IMR-90 (cell line): ENCODE data around the gene GPR39. TPM values are rescaled to one million over a fixed set of nuclear protein-coding genes. Genes with fewer than 3 reads are reported as not detected.

Experiments used
- ATAC-seq: fragments of 200-7000 bp; cut with Tn5 transposase; 2 replicates; pipeline ENCODE4 v1.9.1; 2020; ENCODE audit warnings: low read depth, mild to moderate bottlenecking, moderate library complexity
- BruUV-seq: library from RNA; stranded (reverse); fragments of 400-500 nt; replicated peaks from 2 replicates; lab custom pipeline; 2021; lab: Mats Ljungman, UMichigan
- CTCF ChIA-PET: fragments of 300-600 bp; formaldehyde crosslinking; extraction: SDS; loops from one replicate; lab custom pipeline; 2021; ENCODE audit warnings: antibody characterized with exemption; lab: Yijun Ruan, JAX
- POLR2A ChIA-PET: fragments of 300-600 bp; sonication (Branson Sonifier 250); formaldehyde crosslinking; loops from one replicate; lab custom pipeline; 2022; ENCODE audit warnings: antibody characterized with exemption; ENCODE audit not compliant: unreplicated experiment; lab: Charles Lee
- DNase-seq: peaks from one replicate; pipeline ENCODE4 v3.0.0; 2013
- H2AFZ ChIP-seq: replicated peaks from 2 replicates; pipeline ENCODE3; 2013; ENCODE audit warnings: low read length, mild to moderate bottlenecking; ENCODE audit not compliant: poor library complexity
- H2AK5ac ChIP-seq: 2 replicates; pipeline ENCODE4 v1.6.1; 2013; ENCODE audit warnings: low read depth, low read length, inconsistent platforms
- H2AK9ac ChIP-seq: replicated peaks from 2 replicates; pipeline ENCODE3; 2013; ENCODE audit warnings: mild to moderate bottlenecking, low read depth, low read length, moderate library complexity; ENCODE audit not compliant: poor library complexity
- H2BK120ac ChIP-seq: 2 replicates; pipeline ENCODE4 v1.6.1; 2013; ENCODE audit warnings: low read depth, low read length, inconsistent platforms
- H2BK15ac ChIP-seq: 3 replicates; pipeline ENCODE4 v1.6.1; 2013; ENCODE audit warnings: low read depth, low read length, inconsistent platforms
- H2BK20ac ChIP-seq: 2 replicates; pipeline ENCODE4 v1.6.1; 2013; ENCODE audit warnings: low read depth, mild to moderate bottlenecking, inconsistent platforms, low read length, moderate library complexity
- H2BK5ac ChIP-seq: 2 replicates; pipeline ENCODE4 v1.6.1; 2013; ENCODE audit warnings: mild to moderate bottlenecking, low read depth, low read length, inconsistent platforms; ENCODE audit not compliant: poor library complexity, severe bottlenecking
- H3K14ac ChIP-seq: replicated peaks from 2 replicates; pipeline ENCODE4 v1.6.1; 2013; ENCODE audit warnings: low read depth, low read length, inconsistent platforms
- H3K18ac ChIP-seq: 2 replicates; pipeline ENCODE4 v1.6.1; 2013; ENCODE audit warnings: low read depth, low read length, control low read depth
- H3K23ac ChIP-seq: 2 replicates; pipeline ENCODE4 v1.6.1; 2013; ENCODE audit warnings: low read depth, low read length, inconsistent platforms
- H3K27ac ChIP-seq: 2 replicates; pipeline ENCODE4 v1.5.1; 2013; ENCODE audit warnings: mild to moderate bottlenecking, control low read depth, low read length; ENCODE audit not compliant: insufficient read depth
- H3K27me3 ChIP-seq: 2 replicates; pipeline ENCODE4 v1.6.1; 2013; ENCODE audit warnings: low read length; ENCODE audit not compliant: control insufficient read depth, insufficient read depth
- H3K36me3 ChIP-seq: 2 replicates; pipeline ENCODE4 v1.6.1; 2013; ENCODE audit warnings: low read length, mixed read lengths; ENCODE audit not compliant: control insufficient read depth, insufficient read depth
- H3K4ac ChIP-seq: 2 replicates; pipeline ENCODE4 v1.6.1; 2013; ENCODE audit warnings: low read depth, low read length, inconsistent platforms
- H3K4me1 ChIP-seq: 2 replicates; pipeline ENCODE4 v1.6.1; 2013; ENCODE audit warnings: low read length, mixed read lengths; ENCODE audit not compliant: control insufficient read depth, insufficient read depth
- H3K4me2 ChIP-seq: 2 replicates; pipeline ENCODE4 v1.6.1; 2013; ENCODE audit warnings: low read depth, mild to moderate bottlenecking, control low read depth, low read length, moderate library complexity
- H3K4me3 ChIP-seq: 2 replicates; pipeline ENCODE4 v1.5.1; 2013; ENCODE audit warnings: low read depth, mild to moderate bottlenecking, control low read depth, low read length, moderate library complexity; ENCODE audit not compliant: insufficient read depth
- H3K56ac ChIP-seq: 2 replicates; pipeline ENCODE4 v1.6.1; 2013; ENCODE audit warnings: low read length, inconsistent platforms; ENCODE audit not compliant: insufficient read depth; ENCODE audit errors: extremely low read depth
- H3K79me1 ChIP-seq, 2 experiments: 2 replicates each; pipeline ENCODE4 v1.6.1; 2013; ENCODE audit warnings: low read length in 2 of 2, inconsistent platforms in 1 of 2, low read depth in 1 of 2
- H3K9ac ChIP-seq: 2 replicates; pipeline ENCODE4 v1.6.1; 2013; ENCODE audit warnings: low read depth, low read length, control low read depth
- H3K9me1 ChIP-seq: 2 replicates; pipeline ENCODE4 v1.6.1; 2013; ENCODE audit warnings: low read length, inconsistent platforms; ENCODE audit not compliant: insufficient read depth
- H3K9me3 ChIP-seq: 2 replicates; pipeline ENCODE4 v1.6.1; 2013; ENCODE audit warnings: low read length; ENCODE audit not compliant: control insufficient read depth, insufficient read depth
- H4K20me1 ChIP-seq: 2 replicates; pipeline ENCODE4 v1.6.1; 2013; ENCODE audit warnings: low read length, inconsistent platforms; ENCODE audit not compliant: insufficient read depth
- H4K5ac ChIP-seq: 2 replicates; pipeline ENCODE4 v1.6.1; 2013; ENCODE audit warnings: mild to moderate bottlenecking, low read depth, low read length, control low read depth
- H4K8ac ChIP-seq, 2 experiments: 2 replicates each; pipeline ENCODE4 v1.6.1; 2013; ENCODE audit warnings: low read depth in 2 of 2, low read length in 2 of 2, control low read depth in 1 of 2, inconsistent platforms in 1 of 2
- H4K91ac ChIP-seq: 2 replicates; pipeline ENCODE4 v1.6.1; 2013; ENCODE audit warnings: low read depth, low read length, inconsistent platforms; ENCODE audit not compliant: insufficient read depth
- CEBPB ChIP-seq: IDR thresholded peaks from 2 replicates; pipeline ENCODE4 v1.6.1; 2012; ENCODE audit warnings: low read depth, low read length, improper control_type of control experiment
- CTCF ChIP-seq: conservative IDR thresholded peaks from 2 replicates; pipeline ENCODE4 v1.5.1; 2012; ENCODE audit warnings: mild to moderate bottlenecking, low read depth, low read length, improper control_type of control experiment
- ELK1 ChIP-seq: fragments of 150-350 bp; IDR thresholded peaks from 2 replicates; pipeline ENCODE4 v1.6.1; 2016; ENCODE audit warnings: low read depth, mild to moderate bottlenecking, low read length, moderate library complexity, borderline replicate concordance
- MXI1 ChIP-seq: IDR thresholded peaks from 2 replicates; pipeline ENCODE4 v1.6.1; 2012; ENCODE audit warnings: low read depth, mild to moderate bottlenecking, low read length, moderate library complexity, borderline replicate concordance
- POLR2A ChIP-seq: IDR thresholded peaks from 2 replicates; pipeline ENCODE4 v1.6.1; 2012; ENCODE audit warnings: mild to moderate bottlenecking, low read depth, low read length
- RAD21 ChIP-seq: IDR thresholded peaks from 2 replicates; pipeline ENCODE4 v1.6.1; 2012; ENCODE audit warnings: low read length, improper control_type of control experiment
- USF2 ChIP-seq: fragments of 150-350 bp; IDR thresholded peaks from 2 replicates; pipeline ENCODE4 v1.6.1; 2017; ENCODE audit warnings: mild to moderate bottlenecking, antibody characterized with exemption, low read length, low read depth
- WGBS, 2 experiments: methylation state at CpG; one replicate each; pipeline versions ENCODE4 v1.1.5 to v1.1.7; 2013; ENCODE audit warnings: missing lambda C conversion rate in 2 of 2; ENCODE audit not compliant: insufficient read length in 1 of 2; ENCODE audit errors: extremely low coverage in 2 of 2; 5-methylcytosine and 5-hydroxymethylcytosine counted together
- dilution Hi-C: fragments of 300-500 bp; cut with HindIII; formaldehyde crosslinking; loops from one replicate; pipeline ENCODE4 v1.14.3; 2018; ENCODE audit warnings: low sequenced_read_pairs; ENCODE audit not compliant: unreplicated experiment
- in situ Hi-C: fragments of 300-500 bp; cut with MboI; formaldehyde crosslinking; loops from 3 replicates; pipeline ENCODE4 v1.14.3; 2019; ENCODE audit warnings: low sequenced_read_pairs, inconsistent platforms, mixed read lengths
- intact Hi-C: fragments of 100-400 bp; cut with micrococcal nuclease; formaldehyde crosslinking; loops from 2 replicates; pipeline ENCODE4 v1.10.0; 2022
- polyA plus RNA-seq, 3 experiments: library from polyadenylated mRNA; depleted of rRNA; stranded (reverse); fragments of >200 nt; gene quantifications; 2 replicates each; pipeline ENCODE4 v1.2.3, GENCODE V29; 2012; ENCODE audit warnings: low replicate concordance in 1 of 3
- total RNA-seq: library from RNA; depleted of rRNA; stranded (reverse); fragments of >200 nt; gene quantifications from 2 replicates; pipeline ENCODE4 v1.2.3, GENCODE V29; 2012

GPR39 gene
- total and polyA plus RNA-seq, 2 of the 4 experiments (the other 2 are of a cell fraction), result 4.4 to 9.0 TPM

DNA sequence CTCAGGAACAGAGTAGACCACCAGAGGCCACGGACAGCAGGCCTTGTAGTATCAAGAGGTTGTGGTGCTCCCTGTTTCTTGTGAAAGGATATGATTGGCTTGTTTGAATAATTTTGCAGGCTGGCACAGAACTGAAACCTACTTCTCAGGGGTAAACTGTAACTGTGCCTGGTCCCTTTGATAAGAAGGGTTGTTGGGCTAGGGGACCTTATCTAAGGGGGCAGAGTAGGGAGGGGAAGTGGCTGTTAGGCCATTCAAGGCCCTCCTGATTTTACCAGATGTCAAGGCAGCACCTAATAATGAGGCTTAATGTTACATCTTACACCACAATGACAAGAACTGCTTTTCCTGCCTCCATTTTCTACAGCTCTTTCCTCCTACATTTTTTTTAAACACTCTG, 45.6 kb downstream of the GPR39 start:
- H3K9me1 ChIP-seq, result no peaks in the 10 kb centered on the region
- no peak overlapping the region for H2AK9ac ChIP-seq
- no peaks in the 10 kb centered on the region for H3K4me1 ChIP-seq
- no peak overlapping the region for H4K5ac ChIP-seq
- H4K8ac ChIP-seq, result no peak overlapping the region
- intact Hi-C loops, result no loop called here
- WGBS, 2 experiments, result no CpG with 5 or more reads among the region's 1 CpG
- CTCF ChIA-PET, result no interaction called here
- no peak overlapping the region for H3K56ac ChIP-seq
- dilution Hi-C loops, result no loop called here
- no peak overlapping the region for H4K91ac ChIP-seq
- POLR2A ChIA-PET, result no interaction called here
- no peaks in the 10 kb centered on the region; the same call in 1 of the 2 replicates for H3K27me3 ChIP-seq
- H3K14ac ChIP-seq, result no peak overlapping the region
- H3K9me3 ChIP-seq, result peaks cover 10% of the 10 kb centered on the region
- no peak overlapping the region for H3K18ac ChIP-seq
- no peak overlapping the region for H3K4ac ChIP-seq
- no peak for DNase-seq
- no peak overlapping the region for H3K9ac ChIP-seq
- H3K79me1 ChIP-seq, result no peaks in the 10 kb centered on the region
- H3K36me3 ChIP-seq, result no peaks in the 10 kb centered on the region
- ATAC-seq, result no peak
- H3K23ac ChIP-seq, result no peak overlapping the region
- H2BK20ac ChIP-seq, result no peak overlapping the region
- H2BK5ac ChIP-seq, result no peak overlapping the region
- TF ChIP-seq CTCF (no peak), POLR2A (no peak), CEBPB (no peak), MXI1 (no peak), RAD21 (no peak), USF2 (no peak), ELK1 (no peak)
- no peak overlapping the region for H2BK120ac ChIP-seq
- H4K20me1 ChIP-seq, result no peaks in the 10 kb centered on the region
- H2BK15ac ChIP-seq, result no peak overlapping the region
- H3K4me3 ChIP-seq, result no peak overlapping the region
- no peak overlapping the region for H3K27ac ChIP-seq
- no peak overlapping the region for H3K4me2 ChIP-seq
- H2AFZ ChIP-seq, result no peak overlapping the region
- BruUV-seq, result no TSS peak
- in situ Hi-C loops, result no loop called here
- H2AK5ac ChIP-seq, result no peak overlapping the region
